GM21529 (cell line): ENCODE measurements around the gene PRR33.

Source experiments
- ATAC-seq: cut with Tn5 transposase; IDR thresholded peaks from one replicate; pipeline ENCODE4 v1.9.1; 2021; ENCODE audit not compliant: unreplicated experiment

The PRR33 gene

DNA sequence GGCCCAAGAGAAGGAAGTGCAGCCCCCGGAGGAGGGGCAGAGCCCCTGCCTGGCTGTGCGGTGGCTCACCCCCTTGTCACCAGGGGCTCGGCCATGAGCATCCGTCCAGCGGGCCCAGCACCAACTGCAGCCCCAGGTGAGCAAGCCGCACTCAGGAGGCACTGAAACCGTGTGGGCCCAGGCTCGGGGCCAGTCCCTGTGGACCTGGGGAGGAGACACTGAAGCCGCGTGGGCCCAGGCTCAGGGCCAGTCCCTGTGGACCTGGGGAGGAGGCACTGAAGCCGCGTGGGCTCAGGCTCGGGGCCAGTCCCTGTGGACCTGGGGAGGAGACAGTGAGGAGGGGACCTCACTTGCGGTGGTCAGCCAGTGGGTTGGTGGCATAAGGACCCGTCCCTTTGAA, 24.9 kb downstream of the PRR33 start:
- ATAC-seq = no peak

- no peak for ATAC-seq
Observed at GRCh38 chr11:1866226-1866625, 25.5 kb downstream of the PRR33 start.

- no peak for ATAC-seq
Observed at GRCh38 chr11:1864831-1865665, 26.6 kb downstream of the PRR33 start.

DNA sequence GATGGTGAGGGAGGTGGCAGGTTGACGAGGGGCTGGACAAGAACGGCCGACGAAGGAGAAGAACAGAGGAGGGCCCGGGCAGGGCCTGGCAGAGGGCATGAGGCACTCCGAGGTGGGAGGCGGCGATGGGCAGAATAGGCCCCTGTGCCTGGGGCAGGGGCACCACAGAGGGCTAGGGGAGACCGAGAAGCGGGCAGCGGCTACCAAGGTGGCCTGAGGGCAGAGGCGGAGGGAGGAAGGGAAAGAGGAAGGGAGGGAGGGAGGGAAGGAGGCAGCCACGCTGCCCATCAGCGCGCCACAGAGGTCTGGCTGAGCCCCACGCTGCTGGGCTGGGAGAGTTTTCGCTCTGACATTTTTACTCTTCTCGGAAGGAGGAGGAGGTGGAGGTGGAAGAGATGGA, 27.5 kb downstream of the PRR33 start:
- no peak for ATAC-seq

GRCh38 chr11:1863352-1864216, 28.1 kb downstream of the PRR33 start:
- no peak for ATAC-seq

- ATAC-seq = no peak
Observed at GRCh38 chr11:1862588-1863351, 28.9 kb downstream of the PRR33 start.

DNA sequence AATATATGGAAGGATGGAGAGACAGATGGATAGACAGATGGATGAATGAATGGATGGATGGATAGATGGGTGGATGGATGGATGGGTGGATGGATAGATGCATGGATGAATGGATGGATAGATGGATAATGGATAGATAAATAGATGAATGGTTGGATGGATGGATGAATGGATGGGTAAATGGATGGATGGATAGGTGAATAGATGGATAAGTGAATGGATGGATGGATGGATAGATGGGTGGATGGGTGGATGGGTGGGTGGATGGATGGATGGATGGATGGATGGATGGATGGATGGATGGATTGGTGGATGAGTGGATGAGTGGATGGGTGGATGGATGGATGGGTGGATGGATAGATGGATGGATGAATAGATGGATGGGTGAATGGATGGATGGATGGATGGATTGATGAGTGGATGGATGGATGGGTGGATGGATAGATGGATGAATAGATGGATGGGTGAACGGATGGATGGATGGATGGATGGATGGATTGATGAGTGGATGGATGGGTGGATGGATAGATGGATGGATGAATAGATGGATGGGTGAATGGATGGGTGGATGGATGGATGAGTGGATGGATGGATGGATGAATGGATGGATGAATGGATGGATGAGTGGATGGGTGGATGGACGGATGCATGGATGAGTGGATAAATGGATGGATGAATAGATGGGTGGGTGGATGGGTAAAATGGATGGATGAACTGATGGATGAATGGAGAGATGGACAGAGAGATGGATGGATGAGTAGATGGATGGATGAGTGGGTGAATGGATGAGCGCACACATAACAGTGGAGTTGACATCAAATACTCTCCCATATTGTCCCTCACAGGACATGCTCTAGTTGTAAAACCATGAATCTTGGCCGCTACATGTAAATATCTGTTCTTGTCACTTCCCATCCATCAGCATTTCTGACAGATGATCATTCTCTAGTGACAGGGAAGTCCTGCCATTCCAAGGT, 30.0 kb downstream of the PRR33 start:
- ATAC-seq = no peak

DNA sequence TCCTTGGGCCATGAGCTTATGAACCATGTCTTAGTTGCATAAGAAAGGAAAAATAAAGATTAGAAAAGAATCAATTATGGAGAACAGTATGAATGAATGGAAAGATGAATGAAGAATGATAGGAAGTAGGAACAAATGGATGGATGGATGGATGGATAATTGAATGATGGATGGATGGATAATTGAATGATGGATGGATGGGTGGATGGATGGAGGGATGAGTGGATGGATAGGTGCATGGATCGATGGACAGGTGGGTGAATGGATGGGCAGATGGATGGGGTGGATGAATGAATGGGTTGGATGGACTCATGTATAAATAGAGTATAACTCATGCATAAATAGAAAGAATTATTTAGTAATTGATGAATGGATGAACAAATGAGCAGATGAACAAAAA, 31.6 kb downstream of the PRR33 start:
- ATAC-seq = no peak

DNA sequence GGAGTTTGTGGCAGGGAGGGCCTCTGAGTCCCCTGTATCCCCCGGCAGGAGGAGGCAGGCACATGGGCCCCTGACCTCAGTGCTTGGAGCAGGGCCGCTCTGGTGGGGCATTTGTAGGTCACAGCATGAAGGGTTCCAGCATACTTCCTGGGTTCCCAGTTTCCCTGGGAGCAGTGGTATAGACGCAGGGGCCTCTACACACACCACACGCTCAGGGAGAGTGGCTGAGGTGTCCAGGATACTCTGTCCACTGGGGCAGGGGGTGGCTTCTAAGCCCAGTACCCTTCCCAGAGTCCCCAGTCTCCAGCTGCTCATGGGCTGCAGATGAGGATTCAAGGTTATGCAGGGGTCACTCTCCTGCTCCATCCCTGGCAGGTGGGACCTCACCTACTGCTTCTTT, 32.7 kb downstream of the PRR33 start:
- ATAC-seq = no peak

- ATAC-seq = no peak
Observed at GRCh38 chr11:1858576-1858975, 33.1 kb downstream of the PRR33 start.

DNA sequence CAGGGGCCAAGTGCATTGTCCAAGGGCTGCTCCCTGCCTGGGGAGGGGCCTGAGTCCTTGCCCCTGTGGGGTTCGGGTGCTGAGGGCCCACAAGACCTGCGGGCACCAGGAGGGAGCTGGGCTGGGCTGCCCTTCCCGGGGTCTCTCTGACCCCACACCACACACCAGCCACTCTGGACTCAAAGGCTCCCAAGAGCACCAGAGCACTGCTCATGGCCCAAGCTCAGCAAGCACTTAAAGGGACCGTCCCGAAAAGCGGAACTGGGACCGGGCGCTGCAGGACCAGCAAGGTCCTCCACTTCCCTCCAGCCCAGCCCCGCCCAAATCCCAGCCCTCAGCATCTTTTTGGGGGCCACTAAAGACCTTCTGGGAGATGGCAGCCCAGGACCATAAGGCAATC, 33.5 kb downstream of the PRR33 start:
- no peak for ATAC-seq

- ATAC-seq = no peak
Observed at GRCh38 chr11:1857064-1857463, 34.6 kb downstream of the PRR33 start.

DNA sequence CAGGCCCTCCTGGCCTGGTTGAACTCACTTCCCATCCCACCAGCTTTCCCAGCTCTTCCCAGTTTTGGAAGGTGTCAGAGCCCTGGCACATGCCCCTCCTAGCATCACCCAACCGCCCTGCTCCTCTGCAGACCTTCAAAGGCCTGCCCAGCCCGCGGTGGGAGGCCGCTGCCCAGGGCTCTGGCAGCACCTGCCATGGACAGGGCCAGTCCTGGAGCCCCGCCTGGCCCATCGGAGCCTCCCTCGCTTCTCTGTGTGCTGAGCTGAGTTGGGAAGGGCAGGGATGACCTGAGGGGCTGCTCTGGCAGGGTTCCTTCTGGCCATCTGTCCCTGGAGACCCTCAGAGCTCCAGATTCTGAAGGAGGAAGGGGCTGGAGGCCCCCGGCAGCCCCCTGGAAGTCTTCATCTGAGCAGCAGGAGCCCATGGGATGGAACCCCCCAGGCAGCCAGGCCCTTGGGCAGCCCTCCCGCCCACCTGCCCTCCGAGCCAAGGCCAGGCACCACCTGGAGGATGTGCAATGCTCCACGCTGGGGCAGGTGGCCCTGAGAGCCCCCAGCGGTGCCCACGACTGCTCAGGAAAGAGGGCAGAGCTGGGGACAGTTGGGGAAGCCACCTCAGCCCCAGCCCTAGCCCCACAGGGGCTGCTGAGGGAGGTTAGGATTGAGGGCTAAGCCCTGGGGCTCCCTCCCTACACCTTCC, 35.2 kb downstream of the PRR33 start:
- ATAC-seq = no peak

- no peak for ATAC-seq
Observed at GRCh38 chr11:1855886-1856265, 35.8 kb downstream of the PRR33 start.

DNA sequence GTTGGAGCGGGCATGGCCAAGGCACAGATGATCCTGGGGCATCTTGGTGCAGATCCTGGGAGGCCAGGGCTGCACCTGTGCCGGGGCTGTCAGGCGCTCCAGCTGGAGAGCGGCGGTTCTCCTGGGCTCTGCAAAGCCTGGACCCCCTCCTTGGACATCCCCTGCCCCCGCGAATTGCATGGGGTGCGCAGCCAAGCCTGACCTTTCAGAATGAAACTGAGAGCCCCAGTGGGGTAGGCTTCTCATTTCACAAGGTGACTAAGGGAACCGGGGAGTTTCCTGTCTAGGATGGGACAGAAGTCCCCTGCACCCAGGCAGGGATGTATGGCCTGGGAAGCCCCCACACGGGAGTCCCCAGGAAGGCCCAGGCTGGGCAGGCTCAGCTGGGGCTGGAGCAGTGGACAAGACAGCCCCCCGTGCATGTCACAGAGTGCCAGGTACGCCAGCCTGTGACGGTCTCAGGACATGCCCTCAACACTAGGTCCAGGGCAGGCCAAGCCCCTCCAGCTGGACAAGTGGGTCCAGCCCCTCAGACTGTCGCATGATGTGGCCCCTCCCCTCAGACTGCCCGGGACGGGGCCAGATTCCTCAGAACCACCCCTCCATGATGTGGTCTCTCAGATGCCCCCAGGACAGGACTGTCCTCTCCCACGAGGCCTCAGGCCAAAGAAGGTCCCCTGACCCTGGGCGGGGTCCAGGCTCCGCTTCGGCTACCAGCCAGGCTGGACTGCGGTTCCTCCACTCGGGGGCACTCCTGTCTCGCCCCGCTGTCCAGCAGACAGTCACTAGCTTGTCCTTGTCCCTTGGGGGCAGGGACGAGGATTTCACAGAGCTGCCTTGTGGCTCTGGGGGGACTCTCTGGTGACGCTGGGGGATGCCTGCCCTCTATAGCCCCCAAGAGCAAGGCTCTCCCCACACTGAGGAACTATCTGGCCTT, 36.5 kb downstream of the PRR33 start:
- ATAC-seq = peak; percentile 37

DNA sequence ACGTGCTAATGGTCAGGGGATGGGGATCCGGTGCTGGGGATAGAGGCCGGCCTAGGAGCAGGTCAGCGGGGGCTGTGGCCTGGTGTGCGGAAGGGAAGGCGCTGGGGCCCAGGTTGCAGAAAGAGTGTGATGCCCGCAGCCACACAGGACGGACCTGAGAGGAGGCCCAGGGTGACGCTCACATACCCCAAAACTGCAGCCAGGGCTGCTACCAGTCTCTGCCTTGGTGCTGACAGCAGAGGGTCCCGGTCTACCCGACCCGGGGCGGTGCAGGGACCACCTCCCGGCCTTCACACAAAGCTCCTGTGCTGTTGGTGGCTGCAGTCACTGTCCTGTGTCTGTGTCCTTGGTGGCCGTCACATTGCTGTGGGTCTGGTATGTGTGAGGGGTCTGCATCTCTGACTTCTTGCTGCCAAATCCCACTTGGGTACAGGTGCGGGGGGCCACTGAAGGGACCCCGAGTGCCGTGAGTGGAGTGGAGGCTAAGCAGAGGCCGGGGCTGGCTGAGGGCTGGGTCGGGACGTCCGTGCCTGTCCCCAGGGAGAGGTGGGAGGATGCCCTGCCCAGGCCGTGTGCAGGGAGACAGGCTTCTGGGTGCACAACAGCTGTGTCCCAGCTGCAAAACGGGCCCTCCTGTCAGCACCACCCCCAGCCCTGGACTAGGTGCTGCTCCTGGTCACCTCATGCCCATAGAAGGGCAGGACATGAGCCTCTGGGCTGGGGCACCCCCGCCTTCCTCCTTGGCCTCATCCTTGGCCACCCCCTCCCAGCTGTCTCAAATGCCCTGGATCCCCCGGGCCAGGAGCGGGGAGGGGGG, 37.4 kb downstream of the PRR33 start:
- ATAC-seq = peak; percentile 31

DNA sequence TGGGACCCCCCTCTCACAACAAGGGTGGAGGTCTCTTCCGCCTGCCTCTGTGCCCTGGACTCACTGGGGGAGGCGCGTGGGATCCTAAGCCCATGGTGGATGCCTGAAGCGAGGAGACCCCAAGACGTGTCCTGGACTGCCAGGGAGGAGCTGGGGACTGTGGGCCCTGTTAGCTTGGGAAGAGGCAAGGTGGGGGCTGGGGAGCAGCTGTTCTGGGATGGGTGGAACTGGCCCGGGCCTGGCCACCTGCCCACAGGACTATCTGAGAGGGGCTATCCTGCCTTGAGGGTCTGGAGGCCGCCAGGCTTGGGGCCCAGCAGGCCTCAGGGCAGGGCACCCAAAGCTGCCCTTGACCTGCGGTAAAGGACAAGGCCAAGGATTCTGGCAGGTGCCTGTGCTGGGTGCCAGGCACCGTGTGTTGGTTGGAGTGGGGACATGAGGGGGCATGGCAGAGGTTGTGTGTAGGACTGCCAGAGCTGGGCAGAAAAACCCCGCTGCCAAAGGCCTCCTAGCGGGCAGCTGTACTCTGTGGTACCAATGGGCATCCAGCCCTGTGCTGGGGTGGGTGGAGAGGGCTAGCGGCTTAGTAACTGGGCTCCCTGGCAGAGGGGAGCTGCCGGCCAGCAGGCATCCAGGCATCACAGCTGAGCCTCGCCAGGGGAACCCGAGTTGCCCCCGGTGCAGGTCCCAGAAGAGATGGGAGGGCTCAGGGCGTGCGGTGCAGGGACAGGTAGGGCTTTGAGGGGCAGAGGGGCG, 38.1 kb downstream of the PRR33 start:
- ATAC-seq = no peak
